ENCODE measurements around the gene TRIM2.

Gene TRIM2

GRCh38 chr4:153222707-153223426 is 18.6 kb downstream of the TRIM2 start:
- peak in 1 of 2 experiments; percentile 25 for DNase-seq

GRCh38 chr4:153223427-153223801 is 19.2 kb downstream of the TRIM2 start:
- DNase-seq = no peak

GRCh38 chr4:153223930-153224329 is 19.7 kb downstream of the TRIM2 start:
- DNase-seq = peak in 1 of 2 experiments; percentile 14

GRCh38 chr4:153224474-153224873 is 20.2 kb downstream of the TRIM2 start:
- DNase-seq = no peak

GRCh38 chr4:153227469-153228075 is 23.3 kb downstream of the TRIM2 start:
- no peak for DNase-seq

- DNase-seq = no peak
These were observed 24.4 kb downstream of the TRIM2 start for GRCh38 chr4:153228512-153229140.

- no peak for DNase-seq
These were observed 25.3 kb downstream of the TRIM2 start for GRCh38 chr4:153229545-153229944.

- no peak for DNase-seq
These were observed 28.5 kb downstream of the TRIM2 start for GRCh38 chr4:153232768-153233167.

- DNase-seq = peak in 1 of 2 experiments; percentile 39
These were observed 29.6 kb downstream of the TRIM2 start for GRCh38 chr4:153233761-153234371.

GRCh38 chr4:153234885-153235284 is 30.6 kb downstream of the TRIM2 start:
- no peak for DNase-seq

GRCh38 chr4:153238135-153238919 is 34.1 kb downstream of the TRIM2 start:
- no peak for DNase-seq

GRCh38 chr4:153239409-153239808 is 35.2 kb downstream of the TRIM2 start:
- no peak for DNase-seq

- no peak for DNase-seq
These were observed 37.1 kb downstream of the TRIM2 start for GRCh38 chr4:153241295-153241694.

- DNase-seq = no peak
These were observed 38.0 kb downstream of the TRIM2 start for GRCh38 chr4:153241970-153242838.

- no peak for DNase-seq
These were observed 38.6 kb downstream of the TRIM2 start for GRCh38 chr4:153242839-153243324.

- DNase-seq = no peak
These were observed 39.2 kb downstream of the TRIM2 start for GRCh38 chr4:153243468-153243867.

- DNase-seq = no peak
These were observed 40.7 kb downstream of the TRIM2 start for GRCh38 chr4:153244969-153245368.

GRCh38 chr4:153245775-153246174 is 41.5 kb downstream of the TRIM2 start:
- no peak for DNase-seq

GRCh38 chr4:153246446-153247115 is 42.3 kb downstream of the TRIM2 start:
- no peak for DNase-seq

- no peak for DNase-seq
These were observed 42.9 kb downstream of the TRIM2 start for GRCh38 chr4:153247116-153247490.

GRCh38 chr4:153248641-153249198 is 44.5 kb downstream of the TRIM2 start:
- DNase-seq = no peak

Measured in NCI-H446 (cell line).